ENCODE data around the gene ZGPAT. TPM values are rescaled to one million over a fixed set of nuclear protein-coding genes. Genes with fewer than 3 reads are reported as not detected.

Gene ZGPAT
- total RNA-seq, 4 donors from 2014 or later = 29.1 to 346 (median 76.5) TPM

GRCh38 chr20:63698739-63699465, 8.9 kb upstream of the ZGPAT start:
- Histone ChIP-seq H3K27me3 (no peaks in the 10 kb centered on the region), H3K4me3 (no peak overlapping the region), H3K9me3 (no peaks in the 10 kb centered on the region), H3K27ac (peak overlapping the region; percentile 19 to 61 (median 45)), H3K4me1 (peaks cover 19 to 35% (median 30%) of the 10 kb centered on the region in 4 donors), H3K36me3 (no peaks in the 10 kb centered on the region)
- in situ Hi-C loops (cut with MboI; ENCODE audit: low pct_ligation_motif_present in 1 of 4, low pct_unique_long_range_greater_than_20kb in 1 of 4, low sequenced_read_pairs in 3 of 4) (no loop called here), intact Hi-C loops (cut with DNase I; ENCODE audit: low total_unique reads) (no loop called here)
- WGBS, 2 donors (ENCODE audit: low coverage in 1 of 2) = 63% methylated on average over 19 of the region's 19 CpGs; no CpG with 5 or more reads in 1 of the 2 donors
- DNase-seq = peak; percentile 35
- peak; percentile 63 for TF ChIP-seq EP300 (IDR thresholded peaks at IDR 0.05; ENCODE audit: low read depth)
- peak in 2 of 3 donors; percentile 22 to 23 for TF ChIP-seq POLR2AphosphoS5 (IDR thresholded peaks at IDR 0.05)
- TF ChIP-seq POLR2A (IDR thresholded peaks at IDR 0.05) = no peak
- no peak for TF ChIP-seq CTCF (IDR thresholded peaks at IDR 0.05)

GRCh38 chr20:63699466-63700198, 8.2 kb upstream of the ZGPAT start:
- Histone ChIP-seq H3K9me3 (no peaks in the 10 kb centered on the region), H3K27me3 (no peaks in the 10 kb centered on the region), H3K4me3 (no peak overlapping the region), H3K4me1 (peaks cover 19 to 35% (median 30%) of the 10 kb centered on the region in 4 donors), H3K27ac (peak overlapping the region; percentile 19 to 61 (median 45)), H3K36me3 (peaks cover 0 to 2% (median 0%) of the 10 kb centered on the region in 4 donors)
- no peak for DNase-seq
- in situ Hi-C loops (cut with MboI; ENCODE audit: low pct_ligation_motif_present in 1 of 4, low pct_unique_long_range_greater_than_20kb in 1 of 4, low sequenced_read_pairs in 3 of 4) = no loop called here
- intact Hi-C loops (cut with DNase I; ENCODE audit: low total_unique reads) = no loop called here
- 69% methylated on average over 14 of the region's 24 CpGs; no CpG with 5 or more reads in 1 of the 2 donors for WGBS, 2 donors (ENCODE audit: low coverage in 1 of 2)
- TF ChIP-seq CTCF (IDR thresholded peaks at IDR 0.05) (no peak), POLR2A (IDR thresholded peaks at IDR 0.05) (no peak), POLR2AphosphoS5 (IDR thresholded peaks at IDR 0.05) (no peak), EP300 (IDR thresholded peaks at IDR 0.05; ENCODE audit: low read depth) (no peak)

- WGBS, 2 donors (ENCODE audit: low coverage in 1 of 2) = 91% methylated on average over 38 of the region's 43 CpGs; no CpG with 5 or more reads in 1 of the 2 donors
- TF ChIP-seq POLR2AphosphoS5 (IDR thresholded peaks at IDR 0.05) (peak in 1 of 3 donors; percentile 3), EP300 (IDR thresholded peaks at IDR 0.05; ENCODE audit: low read depth) (no peak)
- Histone ChIP-seq H3K4me1 (peaks cover 19 to 35% (median 30%) of the 10 kb centered on the region in 4 donors), H3K27me3 (no peaks in the 10 kb centered on the region), H3K9me3 (no peaks in the 10 kb centered on the region), H3K27ac (peak overlapping the region in 2 of 4 donors; percentile 41 to 49), H3K4me3 (no peak overlapping the region), H3K36me3 (peaks cover 0 to 8% (median 2%) of the 10 kb centered on the region in 4 donors)
- in situ Hi-C loops (cut with MboI; ENCODE audit: low pct_ligation_motif_present in 1 of 4, low pct_unique_long_range_greater_than_20kb in 1 of 4, low sequenced_read_pairs in 3 of 4) (no loop called here), intact Hi-C loops (cut with DNase I; ENCODE audit: low total_unique reads) (no loop called here)
- no peak for DNase-seq
Observed at GRCh38 chr20:63700199-63701050, 7.4 kb upstream of the ZGPAT start.

- no peak for DNase-seq
- H3K4me3 ChIP-seq = no peak overlapping the region
- TF ChIP-seq POLR2AphosphoS5 (IDR thresholded peaks at IDR 0.05) (no peak), EP300 (IDR thresholded peaks at IDR 0.05; ENCODE audit: low read depth) (no peak), CTCF (IDR thresholded peaks at IDR 0.05) (no peak)
- peaks cover 0 to 8% (median 3%) of the 10 kb centered on the region in 4 donors for H3K36me3 ChIP-seq
- no peaks in the 10 kb centered on the region for H3K9me3 ChIP-seq
- intact Hi-C loops (cut with DNase I; ENCODE audit: low total_unique reads) = no loop called here
- H3K27me3 ChIP-seq = no peaks in the 10 kb centered on the region
- H3K27ac ChIP-seq = no peak overlapping the region
- 78% methylated on average over 5 of the region's 5 CpGs; no CpG with 5 or more reads in 1 of the 2 donors for WGBS, 2 donors (ENCODE audit: low coverage in 1 of 2)
- peaks cover 19 to 33% (median 29%) of the 10 kb centered on the region in 4 donors for H3K4me1 ChIP-seq
- in situ Hi-C loops (cut with MboI; ENCODE audit: low pct_ligation_motif_present in 1 of 4, low pct_unique_long_range_greater_than_20kb in 1 of 4, low sequenced_read_pairs in 3 of 4) = no loop called here
Observed at GRCh38 chr20:63701051-63701328, 6.8 kb upstream of the ZGPAT start.

Measured in transverse colon (tissue), 4 donors.